OCI-LY7 (cell line): ENCODE measurements around the gene CDKN1A. TPM values are rescaled to one million over a fixed set of nuclear protein-coding genes. Genes with fewer than 3 reads are reported as not detected.

Experiments used
- BruUV-seq: library from RNA; stranded (reverse); fragments of 400-500 nt; replicated peaks from 2 replicates; lab custom pipeline; 2021; lab: Mats Ljungman, UMichigan
- CTCF ChIA-PET: fragments of 300-600 bp; sonication (Branson Sonifier 250); formaldehyde crosslinking; loops from one replicate; lab custom pipeline; 2022; ENCODE audit warnings: antibody characterized with exemption; ENCODE audit not compliant: unreplicated experiment; lab: Charles Lee
- POLR2A ChIA-PET: fragments of 300-600 bp; sonication (Branson Sonifier 250); formaldehyde crosslinking; loops from one replicate; lab custom pipeline; 2022; ENCODE audit warnings: antibody characterized with exemption; lab: Charles Lee
- DNase-seq: peaks from one replicate; pipeline ENCODE4 v3.0.0-alpha.2; 2015; ENCODE audit warnings: low spot score
- H2AFZ ChIP-seq: fragments of 200-600 bp; sonication (generic), shearing (Covaris generic); 2 replicates; pipeline ENCODE4 v1.6.1; 2014; ENCODE audit warnings: mild to moderate bottlenecking, antibody characterized with exemption, low read length, moderate library complexity
- H3K27ac ChIP-seq: fragments of 200-600 bp; sonication (generic); 2 replicates; pipeline ENCODE4 v1.5.1; 2014; ENCODE audit warnings: mixed run types, low read depth, mild to moderate bottlenecking, moderate library complexity, low read length, inconsistent platforms; ENCODE audit not compliant: poor library complexity, severe bottlenecking
- H3K36me3 ChIP-seq: fragments of 200-600 bp; sonication (generic); 2 replicates; pipeline ENCODE4 v1.6.1; 2014; ENCODE audit warnings: mild to moderate bottlenecking, antibody characterized with exemption, low read length, moderate library complexity, mixed read lengths; ENCODE audit not compliant: insufficient read depth
- H3K4me1 ChIP-seq: fragments of 200-600 bp; sonication (generic); 2 replicates; pipeline ENCODE4 v1.5.1; 2014; ENCODE audit warnings: mild to moderate bottlenecking, low read length; ENCODE audit not compliant: insufficient read depth, poor library complexity, severe bottlenecking
- H3K4me2 ChIP-seq: fragments of 200-600 bp; sonication (generic); 2 replicates; pipeline ENCODE4 v1.6.1; 2014; ENCODE audit warnings: mild to moderate bottlenecking, low read length
- H3K4me3 ChIP-seq: fragments of 200-600 bp; sonication (generic); 2 replicates; pipeline ENCODE4 v1.5.1; 2014; ENCODE audit warnings: mild to moderate bottlenecking, low read depth, low read length; ENCODE audit not compliant: poor library complexity, severe bottlenecking
- H3K79me2 ChIP-seq: fragments of 200-600 bp; sonication (generic); 2 replicates; pipeline ENCODE4 v1.6.1; 2016; ENCODE audit warnings: low read depth, mild to moderate bottlenecking, low read length, moderate library complexity, mixed read lengths; ENCODE audit not compliant: insufficient read depth
- H3K9me2 ChIP-seq: fragments of 200-600 bp; sonication (generic); 2 replicates; pipeline ENCODE4 v1.6.1; 2016; ENCODE audit warnings: mild to moderate bottlenecking, low read length, mixed read lengths; ENCODE audit not compliant: insufficient read depth
- H3K9me3 ChIP-seq: fragments of 200-600 bp; sonication (generic); 2 replicates; pipeline ENCODE4 v1.6.1; 2014; ENCODE audit warnings: mild to moderate bottlenecking, mixed run types, low read length, mixed read lengths
- H4K20me1 ChIP-seq: fragments of 200-600 bp; sonication (generic); 2 replicates; pipeline ENCODE4 v1.6.1; 2014; ENCODE audit warnings: mild to moderate bottlenecking, antibody characterized with exemption, low read length, moderate library complexity, mixed read lengths; ENCODE audit not compliant: insufficient read depth
- CTCF ChIP-seq: fragments of 200-600 bp; sonication (generic); conservative IDR thresholded peaks from 2 replicates; pipeline ENCODE4 v1.5.1; 2014; ENCODE audit warnings: mild to moderate bottlenecking, antibody characterized with exemption, low read length, moderate library complexity, mixed read lengths
- EZH2phosphoT487 ChIP-seq: fragments of 200-600 bp; sonication (generic); IDR thresholded peaks from 2 replicates; pipeline ENCODE4 v1.6.1; 2018; ENCODE audit warnings: low read depth, borderline replicate concordance, mild to moderate bottlenecking, mixed run types, antibody characterized with exemption, low read length, moderate library complexity, mixed read lengths
- intact Hi-C: fragments of 100-400 bp; cut with micrococcal nuclease; formaldehyde crosslinking; loops from one replicate; pipeline ENCODE4 v1.10.0; 2022; ENCODE audit not compliant: unreplicated experiment
- total RNA-seq, 2 experiments: library from RNA; depleted of rRNA in 1 of 2; stranded (reverse); fragments of >200 nt in 1 of 2; shearing (Covaris generic) in 1 of 2; gene quantifications; 2 replicates each; pipeline ENCODE4 v1.2.3, GENCODE V29; 2014 to 2022

Gene CDKN1A
- total RNA-seq, 2 experiments from 2014 or later: 0.13 to 1.3 TPM

- Histone ChIP-seq H3K79me2 (no peaks in the 10 kb centered on the region), H3K4me1 (peaks cover 65% of the 10 kb centered on the region), H3K9me2 (no peaks in the 10 kb centered on the region), H2AFZ (no peak overlapping the region), H3K4me2 (peak overlapping the region; percentile 75; the same call in 1 of the 2 replicates), H3K9me3 (no peaks in the 10 kb centered on the region), H4K20me1 (no peaks in the 10 kb centered on the region), H3K27ac (no peak overlapping the region), H3K36me3 (no peaks in the 10 kb centered on the region), H3K4me3 (no peak overlapping the region)
- no peak for DNase-seq
- intact Hi-C loops: no loop called here
- TF ChIP-seq CTCF (no peak), EZH2phosphoT487 (no peak)
- no TSS peak for BruUV-seq
- POLR2A ChIA-PET: interaction anchor here (1.5 kb wide), 1 partner anchor 12 kb away, joined by 3 read pairs; no protein-coding TSS in a partner anchor
- CTCF ChIA-PET: no interaction called here
Observed at GRCh38 chr6:36679043-36679833, 724 bp downstream of the CDKN1A start.

GRCh38 chr6:36682328-36683144 lies 4.0 kb downstream of the CDKN1A start:
- Histone ChIP-seq H3K9me3 (no peaks in the 10 kb centered on the region), H3K9me2 (no peaks in the 10 kb centered on the region), H3K27ac (peak overlapping the region; percentile 69), H3K4me1 (peaks cover 66% of the 10 kb centered on the region), H2AFZ (peak overlapping the region; percentile 47; the same call in 1 of the 2 replicates), H3K4me3 (peak overlapping the region; percentile 39), H3K36me3 (no peaks in the 10 kb centered on the region), H3K4me2 (peak overlapping the region; percentile 75), H3K79me2 (no peaks in the 10 kb centered on the region), H4K20me1 (no peaks in the 10 kb centered on the region)
- DNase-seq: peak; percentile 91
- intact Hi-C loops: loop anchor here (1.0 to 2.0 kb wide), 4 partner anchors 15 to 38 kb away; no protein-coding TSS in a partner anchor
- no TSS peak for BruUV-seq
- POLR2A ChIA-PET: interaction anchor here (0.6 to 2.5 kb wide), 13 partner anchors 10 to 94 kb away, joined by 3 to 18 read pairs (median 4); no protein-coding TSS in a partner anchor
- CTCF ChIA-PET: interaction anchor here (0.6 to 1.1 kb wide), 7 partner anchors 19 to 78 kb away, joined by 3 to 6 read pairs (median 3); no protein-coding TSS in a partner anchor
- TF ChIP-seq CTCF (no peak), EZH2phosphoT487 (no peak)
